SIG-M5 (cell line): ENCODE results near the gene DEAF1.

Experiments
- DNase-seq: peaks from one replicate; lab custom pipeline; 2025; lab: John Stamatoyannopoulos, UW

The DEAF1 gene

GRCh38 chr11:611001-611996 lies 83.7 kb downstream of the DEAF1 start:
- DNase-seq: no peak

- DNase-seq: no peak
Measured at GRCh38 chr11:610146-610801, 84.7 kb downstream of the DEAF1 start.

- DNase-seq: no peak
Measured at GRCh38 chr11:609341-609811, 85.6 kb downstream of the DEAF1 start.

GRCh38 chr11:608791-609251 lies 86.2 kb downstream of the DEAF1 start:
- DNase-seq: no peak

- DNase-seq: no peak
Measured at GRCh38 chr11:607971-608659, 86.9 kb downstream of the DEAF1 start.

GRCh38 chr11:607020-607780 lies 87.8 kb downstream of the DEAF1 start:
- no peak for DNase-seq

- DNase-seq: no peak
Measured at GRCh38 chr11:606245-606644, 88.8 kb downstream of the DEAF1 start.

- no peak for DNase-seq
Measured at GRCh38 chr11:605286-606129, 89.5 kb downstream of the DEAF1 start.

- DNase-seq: no peak
Measured at GRCh38 chr11:603154-603553, 91.9 kb downstream of the DEAF1 start.

- DNase-seq: no peak
Measured at GRCh38 chr11:601573-602245, 93.3 kb downstream of the DEAF1 start.

- DNase-seq: no peak
Measured at GRCh38 chr11:598005-598680, 96.9 kb downstream of the DEAF1 start.

GRCh38 chr11:597166-597725 lies 97.8 kb downstream of the DEAF1 start:
- no peak for DNase-seq

GRCh38 chr11:596374-596773 lies 98.6 kb downstream of the DEAF1 start:
- no peak for DNase-seq

- no peak for DNase-seq
Measured at GRCh38 chr11:595400-595799, 99.6 kb downstream of the DEAF1 start.
